ENCODE data around the gene GSN.

GRCh38 chr9:121268598-121268850 lies 562 bp downstream of the GSN start:
- TF ChIP-seq CTCF (conservative IDR thresholded peaks at IDR 0.05 in 1 of 2, IDR thresholded peaks at IDR 0.05 in 1 of 2; ENCODE audit: extremely low read depth in 1 of 2, insufficient read depth in 1 of 2, low read depth in 1 of 2, low read length in 2 of 2) (no peak), EZH2 (IDR thresholded peaks at IDR 0.05; ENCODE audit: borderline replicate concordance, low read length) (no peak)
